Neuron (in vitro differentiated cells): ENCODE results near the gene COTL1.

ENCODE experiments used
- H2AFZ ChIP-seq: one replicate; pipeline ENCODE4 v1.6.1; 2013; ENCODE audit warnings: low read depth, mild to moderate bottlenecking, inconsistent platforms, low read length, moderate library complexity
- H3K27me3 ChIP-seq: one replicate; pipeline ENCODE4 v1.6.1; 2013; ENCODE audit warnings: low read length; ENCODE audit not compliant: insufficient read depth
- H3K36me3 ChIP-seq: one replicate; pipeline ENCODE4 v1.6.1; 2013; ENCODE audit warnings: low read length; ENCODE audit not compliant: insufficient read depth
- H3K4me1 ChIP-seq: one replicate; pipeline ENCODE4 v1.6.1; 2013; ENCODE audit warnings: low read length; ENCODE audit not compliant: insufficient read depth
- H3K4me3 ChIP-seq: 2 replicates; pipeline ENCODE4 v1.5.1; 2013; ENCODE audit warnings: mild to moderate bottlenecking, low read length, moderate library complexity
- H3K9me3 ChIP-seq: one replicate; pipeline ENCODE4 v1.6.1; 2013; ENCODE audit warnings: low read length

The COTL1 gene

GRCh38 chr16:84617791-84618580, at the start of gene COTL1:
COTL1 (minus strand) TSS chr16:84618078; CDS start chr16:84617914, 164 bp downstream.
- Histone ChIP-seq H3K4me1 (peaks cover 30% of the 10 kb centered on the region), H2AFZ (no peak within 1 kb of the TSS), H3K9me3 (no peaks in the 10 kb centered on the region), H3K27me3 (no peaks in the 10 kb centered on the region), H3K36me3 (no peaks in the 10 kb centered on the region), H3K4me3 (peak within 1 kb of the TSS; percentile 93)

GRCh38 chr16:84665843-84666242, 48.0 kb upstream of the COTL1 start:
- H3K27me3 ChIP-seq, result no peaks in the 10 kb centered on the region
- peaks cover 6% of the 10 kb centered on the region for H3K4me1 ChIP-seq
- H3K36me3 ChIP-seq, result peaks cover 32% of the 10 kb centered on the region

GRCh38 chr16:84665359-84665758, 47.5 kb upstream of the COTL1 start:
- peaks cover 3% of the 10 kb centered on the region for H3K9me3 ChIP-seq
- peaks cover 34% of the 10 kb centered on the region for H3K36me3 ChIP-seq
- H2AFZ ChIP-seq, result no peak overlapping the region
- H3K4me1 ChIP-seq, result peaks cover 6% of the 10 kb centered on the region
- no peaks in the 10 kb centered on the region for H3K27me3 ChIP-seq
- H3K4me3 ChIP-seq, result no peak overlapping the region

More at GRCh38 chr16:84665843-84666242, 48.0 kb upstream of the COTL1 start:
- peaks cover 3% of the 10 kb centered on the region for H3K9me3 ChIP-seq
- no peak overlapping the region for H3K4me3 ChIP-seq
- H2AFZ ChIP-seq, result no peak overlapping the region

GRCh38 chr16:84663433-84664101, 45.7 kb upstream of the COTL1 start:
- Histone ChIP-seq H3K4me1 (peaks cover 6% of the 10 kb centered on the region), H3K9me3 (no peaks in the 10 kb centered on the region), H3K4me3 (no peak overlapping the region), H2AFZ (no peak overlapping the region), H3K27me3 (no peaks in the 10 kb centered on the region), H3K36me3 (peaks cover 46% of the 10 kb centered on the region)

GRCh38 chr16:84662471-84662870, 44.6 kb upstream of the COTL1 start:
- Histone ChIP-seq H3K4me1 (peaks cover 6% of the 10 kb centered on the region), H2AFZ (no peak overlapping the region), H3K9me3 (peaks cover under 1% of the 10 kb centered on the region), H3K36me3 (peaks cover 57% of the 10 kb centered on the region), H3K27me3 (no peaks in the 10 kb centered on the region), H3K4me3 (no peak overlapping the region)

GRCh38 chr16:84661418-84662060, 43.7 kb upstream of the COTL1 start:
- peaks cover 66% of the 10 kb centered on the region for H3K36me3 ChIP-seq

GRCh38 chr16:84660973-84661372, 43.1 kb upstream of the COTL1 start:
- Histone ChIP-seq H2AFZ (no peak overlapping the region), H3K27me3 (no peaks in the 10 kb centered on the region), H3K4me3 (no peak overlapping the region), H3K9me3 (peaks cover 5% of the 10 kb centered on the region), H3K36me3 (peaks cover 67% of the 10 kb centered on the region), H3K4me1 (no peaks in the 10 kb centered on the region)

More at GRCh38 chr16:84661418-84662060, 43.7 kb upstream of the COTL1 start:
- no peak overlapping the region for H2AFZ ChIP-seq
- no peaks in the 10 kb centered on the region for H3K27me3 ChIP-seq
- H3K9me3 ChIP-seq, result peaks cover 5% of the 10 kb centered on the region
- H3K4me1 ChIP-seq, result peaks cover 1% of the 10 kb centered on the region
- no peak overlapping the region for H3K4me3 ChIP-seq

GRCh38 chr16:84659656-84660300, 41.9 kb upstream of the COTL1 start:
- Histone ChIP-seq H3K36me3 (peaks cover 65% of the 10 kb centered on the region), H3K9me3 (peaks cover 5% of the 10 kb centered on the region), H3K4me3 (no peak overlapping the region), H3K27me3 (no peaks in the 10 kb centered on the region), H2AFZ (no peak overlapping the region), H3K4me1 (no peaks in the 10 kb centered on the region)

- peaks cover 63% of the 10 kb centered on the region for H3K36me3 ChIP-seq
- H3K9me3 ChIP-seq, result peaks cover 5% of the 10 kb centered on the region
- no peaks in the 10 kb centered on the region for H3K4me1 ChIP-seq
- H2AFZ ChIP-seq, result no peak overlapping the region
- H3K27me3 ChIP-seq, result no peaks in the 10 kb centered on the region
- H3K4me3 ChIP-seq, result no peak overlapping the region
These were observed 40.8 kb upstream of the COTL1 start for GRCh38 chr16:84658690-84659089.

- Histone ChIP-seq H3K4me1 (no peaks in the 10 kb centered on the region), H3K36me3 (peaks cover 55% of the 10 kb centered on the region), H3K4me3 (no peak overlapping the region), H3K9me3 (peaks cover 5% of the 10 kb centered on the region), H3K27me3 (no peaks in the 10 kb centered on the region), H2AFZ (no peak overlapping the region)
These were observed 39.5 kb upstream of the COTL1 start for GRCh38 chr16:84657229-84657837.

GRCh38 chr16:84656649-84657048, 38.8 kb upstream of the COTL1 start:
- no peak overlapping the region for H2AFZ ChIP-seq
- peaks cover 48% of the 10 kb centered on the region for H3K36me3 ChIP-seq
- H3K4me3 ChIP-seq, result no peak overlapping the region
- no peaks in the 10 kb centered on the region for H3K27me3 ChIP-seq
- H3K9me3 ChIP-seq, result peaks cover 5% of the 10 kb centered on the region
- no peaks in the 10 kb centered on the region for H3K4me1 ChIP-seq

- H3K9me3 ChIP-seq, result peaks cover 5% of the 10 kb centered on the region
- no peaks in the 10 kb centered on the region for H3K4me1 ChIP-seq
- H2AFZ ChIP-seq, result no peak overlapping the region
- H3K27me3 ChIP-seq, result no peaks in the 10 kb centered on the region
- peaks cover 35% of the 10 kb centered on the region for H3K36me3 ChIP-seq
- no peak overlapping the region for H3K4me3 ChIP-seq
These were observed 37.1 kb upstream of the COTL1 start for GRCh38 chr16:84654998-84655397.
